ENCODE data around the gene OGFOD3.

Gene OGFOD3, protein sequence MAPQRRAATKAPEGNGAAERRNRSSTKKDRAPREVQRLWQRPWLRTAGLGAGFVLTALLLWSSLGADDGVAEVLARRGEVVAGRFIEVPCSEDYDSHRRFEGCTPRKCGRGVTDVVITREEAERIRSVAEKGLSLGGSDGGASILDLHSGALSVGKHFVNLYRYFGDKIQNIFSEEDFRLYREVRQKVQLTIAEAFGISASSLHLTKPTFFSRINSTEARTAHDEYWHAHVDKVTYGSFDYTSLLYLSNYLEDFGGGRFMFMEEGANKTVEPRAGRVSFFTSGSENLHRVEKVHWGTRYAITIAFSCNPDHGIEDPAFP

DNA sequence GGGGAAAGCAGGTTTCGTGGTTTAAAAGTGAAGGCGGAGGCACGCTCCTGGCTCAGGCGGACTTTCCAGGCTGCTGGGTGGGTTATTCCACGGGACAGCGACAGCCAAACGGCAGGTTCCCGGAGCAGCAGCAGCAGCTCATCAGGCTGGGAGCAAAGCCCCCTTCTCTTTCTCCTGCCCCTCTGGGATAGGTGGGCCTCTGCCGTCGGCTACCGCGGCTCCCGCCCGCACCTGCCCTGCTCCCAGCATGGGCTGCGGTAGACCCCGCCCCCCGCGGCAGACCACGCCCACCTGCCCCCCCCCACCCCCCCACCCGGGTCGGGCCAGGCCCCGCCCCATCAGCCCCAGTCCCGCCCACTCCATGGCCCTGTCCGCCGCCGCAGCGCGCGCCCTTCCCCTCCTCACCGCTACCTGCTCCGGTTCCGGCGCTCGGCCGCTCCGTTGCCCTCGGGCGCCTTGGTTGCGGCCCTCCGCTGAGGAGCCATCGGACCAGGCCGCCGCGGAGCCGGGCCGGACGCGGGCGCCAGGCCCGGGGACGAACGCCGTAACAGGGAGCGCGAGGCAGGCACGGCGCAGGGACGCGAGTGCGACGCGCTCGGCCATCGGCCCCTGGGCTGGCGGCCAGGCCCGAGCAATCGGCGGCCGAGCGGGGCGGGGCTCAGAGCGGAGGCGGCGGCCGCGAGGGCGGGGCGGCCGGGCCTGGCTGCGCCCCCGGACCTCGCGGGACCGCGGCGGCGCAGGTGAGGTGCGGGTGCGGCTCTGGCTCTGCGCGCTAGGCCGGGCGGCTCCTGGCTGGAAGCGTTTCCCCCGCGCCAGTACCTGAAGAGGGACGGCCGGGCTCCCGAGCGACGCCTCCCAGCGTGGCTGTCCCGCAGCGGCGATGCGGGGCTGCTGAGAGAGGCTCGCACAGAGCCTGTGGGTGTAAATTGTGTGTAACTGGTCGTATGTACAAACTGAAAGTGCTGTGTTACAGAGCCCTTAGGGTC lies at the start of gene OGFOD3, which contains the start of gene HEXD:
OGFOD3 (minus strand) TSS at position 586 of the 986 bp plus-strand sequence; CDS start at position 485, 101 bp downstream.
HEXD (plus strand) TSS at position 347 of the 986 bp plus-strand sequence. CDS start 1,453 bp downstream, outside the sequence.
- peak within 1 kb of the TSS; percentile 77 for H3K4me3 ChIP-seq (ENCODE audit: low read depth, low read length)
- TF ChIP-seq, protein P1, sequence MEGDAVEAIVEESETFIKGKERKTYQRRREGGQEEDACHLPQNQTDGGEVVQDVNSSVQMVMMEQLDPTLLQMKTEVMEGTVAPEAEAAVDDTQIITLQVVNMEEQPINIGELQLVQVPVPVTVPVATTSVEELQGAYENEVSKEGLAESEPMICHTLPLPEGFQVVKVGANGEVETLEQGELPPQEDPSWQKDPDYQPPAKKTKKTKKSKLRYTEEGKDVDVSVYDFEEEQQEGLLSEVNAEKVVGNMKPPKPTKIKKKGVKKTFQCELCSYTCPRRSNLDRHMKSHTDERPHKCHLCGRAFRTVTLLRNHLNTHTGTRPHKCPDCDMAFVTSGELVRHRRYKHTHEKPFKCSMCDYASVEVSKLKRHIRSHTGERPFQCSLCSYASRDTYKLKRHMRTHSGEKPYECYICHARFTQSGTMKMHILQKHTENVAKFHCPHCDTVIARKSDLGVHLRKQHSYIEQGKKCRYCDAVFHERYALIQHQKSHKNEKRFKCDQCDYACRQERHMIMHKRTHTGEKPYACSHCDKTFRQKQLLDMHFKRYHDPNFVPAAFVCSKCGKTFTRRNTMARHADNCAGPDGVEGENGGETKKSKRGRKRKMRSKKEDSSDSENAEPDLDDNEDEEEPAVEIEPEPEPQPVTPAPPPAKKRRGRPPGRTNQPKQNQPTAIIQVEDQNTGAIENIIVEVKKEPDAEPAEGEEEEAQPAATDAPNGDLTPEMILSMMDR (IDR thresholded peaks at IDR 0.05; ENCODE audit: low read depth, low read length): no peak
- peak; percentile 84 for TF ChIP-seq POLR2A (IDR thresholded peaks at IDR 0.05; ENCODE audit: extremely low read depth, insufficient read length)
- peak; percentile 65 for TF ChIP-seq MAX (IDR thresholded peaks at IDR 0.05; ENCODE audit: low read depth, low read length)
- TF ChIP-seq MYC (IDR thresholded peaks at IDR 0.05; ENCODE audit: low read depth, low read length): peak; percentile 89
- peak; percentile 83 for DNase-seq (ENCODE audit: low read depth)

- TF ChIP-seq POLR2A (IDR thresholded peaks at IDR 0.05; ENCODE audit: extremely low read depth, insufficient read length) (no peak), MYC (IDR thresholded peaks at IDR 0.05; ENCODE audit: low read depth, low read length) (no peak), MAX (IDR thresholded peaks at IDR 0.05; ENCODE audit: low read depth, low read length) (no peak)
- TF ChIP-seq, protein P1 (IDR thresholded peaks at IDR 0.05; ENCODE audit: low read depth, low read length): no peak
- DNase-seq (ENCODE audit: low read depth): no peak
- H3K4me3 ChIP-seq (ENCODE audit: low read depth, low read length): no peak overlapping the region
Observed at GRCh38 chr17:82465023-82465603, 46.7 kb upstream of the OGFOD3 start.

DNA sequence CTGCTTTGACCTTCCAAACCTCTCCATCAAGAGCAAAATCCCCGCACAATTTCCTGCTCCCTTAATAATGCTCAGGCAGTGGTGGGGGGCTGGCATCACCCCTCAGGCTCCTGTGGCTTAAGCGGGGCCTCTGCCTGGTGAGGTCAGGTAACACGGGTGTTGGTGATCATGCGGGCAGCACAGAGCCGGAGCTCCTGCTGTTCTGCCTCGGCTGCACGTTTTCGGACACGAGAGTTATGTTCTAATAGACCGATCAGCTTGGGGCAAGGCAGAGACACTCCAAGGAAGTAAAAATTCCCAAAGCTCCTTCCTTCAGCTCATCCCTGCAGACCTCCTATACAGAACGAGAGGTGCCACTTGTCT lies 46.2 kb upstream of the OGFOD3 start:
- no peak for DNase-seq (ENCODE audit: low read depth)
- TF ChIP-seq MYC (IDR thresholded peaks at IDR 0.05; ENCODE audit: low read depth, low read length) (no peak), POLR2A (IDR thresholded peaks at IDR 0.05; ENCODE audit: extremely low read depth, insufficient read length) (no peak), MAX (IDR thresholded peaks at IDR 0.05; ENCODE audit: low read depth, low read length) (no peak)
- TF ChIP-seq, protein P1 (IDR thresholded peaks at IDR 0.05; ENCODE audit: low read depth, low read length): no peak
- no peak overlapping the region for H3K4me3 ChIP-seq (ENCODE audit: low read depth, low read length)

- no peak overlapping the region for H3K4me3 ChIP-seq (ENCODE audit: low read depth, low read length)
- DNase-seq (ENCODE audit: low read depth): no peak
- TF ChIP-seq POLR2A (IDR thresholded peaks at IDR 0.05; ENCODE audit: extremely low read depth, insufficient read length) (no peak), MYC (IDR thresholded peaks at IDR 0.05; ENCODE audit: low read depth, low read length) (no peak), MAX (IDR thresholded peaks at IDR 0.05; ENCODE audit: low read depth, low read length) (no peak)
- TF ChIP-seq, protein P1 (IDR thresholded peaks at IDR 0.05; ENCODE audit: low read depth, low read length): no peak
Observed at GRCh38 chr17:82463925-82464566, 45.7 kb upstream of the OGFOD3 start.

GRCh38 chr17:82463391-82463790 lies 45.0 kb upstream of the OGFOD3 start:
- no peak for DNase-seq (ENCODE audit: low read depth)
- no peak overlapping the region for H3K4me3 ChIP-seq (ENCODE audit: low read depth, low read length)
- TF ChIP-seq MYC (IDR thresholded peaks at IDR 0.05; ENCODE audit: low read depth, low read length): no peak
- no peak for TF ChIP-seq MAX (IDR thresholded peaks at IDR 0.05; ENCODE audit: low read depth, low read length)
